GM12872 (cell line): Measurements from ENCODE around the gene ATP7A.

Experiments used
- TF ChIP-seq, protein P1 (sequence below): IDR thresholded peaks from 3 replicates; pipeline ENCODE4 v1.5.1; 2011; ENCODE audit warnings: low read depth, mild to moderate bottlenecking, low read length, moderate library complexity; ENCODE audit not compliant: insufficient read depth

ATP7A gene

DNA sequence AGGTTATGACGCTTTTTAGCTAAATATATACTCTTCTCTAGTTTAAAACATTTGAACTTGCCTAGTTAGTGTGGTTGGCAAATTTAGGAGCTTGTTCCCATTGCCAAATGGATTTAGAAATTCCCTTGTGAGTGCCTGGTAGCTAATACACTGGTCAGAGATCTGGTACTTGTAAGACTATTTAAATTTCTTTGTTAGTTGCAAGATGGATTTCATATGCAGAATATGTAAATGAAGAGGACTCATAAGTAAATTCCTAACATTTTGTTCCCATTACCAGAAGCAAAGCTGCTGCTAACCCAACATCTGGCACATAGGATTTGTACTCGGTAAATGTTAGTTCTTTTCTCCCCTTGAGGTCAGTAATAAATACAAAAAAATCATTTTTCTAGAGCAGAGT lies 137.6 kb downstream of the ATP7A start:
- TF ChIP-seq, protein P1, sequence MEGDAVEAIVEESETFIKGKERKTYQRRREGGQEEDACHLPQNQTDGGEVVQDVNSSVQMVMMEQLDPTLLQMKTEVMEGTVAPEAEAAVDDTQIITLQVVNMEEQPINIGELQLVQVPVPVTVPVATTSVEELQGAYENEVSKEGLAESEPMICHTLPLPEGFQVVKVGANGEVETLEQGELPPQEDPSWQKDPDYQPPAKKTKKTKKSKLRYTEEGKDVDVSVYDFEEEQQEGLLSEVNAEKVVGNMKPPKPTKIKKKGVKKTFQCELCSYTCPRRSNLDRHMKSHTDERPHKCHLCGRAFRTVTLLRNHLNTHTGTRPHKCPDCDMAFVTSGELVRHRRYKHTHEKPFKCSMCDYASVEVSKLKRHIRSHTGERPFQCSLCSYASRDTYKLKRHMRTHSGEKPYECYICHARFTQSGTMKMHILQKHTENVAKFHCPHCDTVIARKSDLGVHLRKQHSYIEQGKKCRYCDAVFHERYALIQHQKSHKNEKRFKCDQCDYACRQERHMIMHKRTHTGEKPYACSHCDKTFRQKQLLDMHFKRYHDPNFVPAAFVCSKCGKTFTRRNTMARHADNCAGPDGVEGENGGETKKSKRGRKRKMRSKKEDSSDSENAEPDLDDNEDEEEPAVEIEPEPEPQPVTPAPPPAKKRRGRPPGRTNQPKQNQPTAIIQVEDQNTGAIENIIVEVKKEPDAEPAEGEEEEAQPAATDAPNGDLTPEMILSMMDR: no peak

DNA sequence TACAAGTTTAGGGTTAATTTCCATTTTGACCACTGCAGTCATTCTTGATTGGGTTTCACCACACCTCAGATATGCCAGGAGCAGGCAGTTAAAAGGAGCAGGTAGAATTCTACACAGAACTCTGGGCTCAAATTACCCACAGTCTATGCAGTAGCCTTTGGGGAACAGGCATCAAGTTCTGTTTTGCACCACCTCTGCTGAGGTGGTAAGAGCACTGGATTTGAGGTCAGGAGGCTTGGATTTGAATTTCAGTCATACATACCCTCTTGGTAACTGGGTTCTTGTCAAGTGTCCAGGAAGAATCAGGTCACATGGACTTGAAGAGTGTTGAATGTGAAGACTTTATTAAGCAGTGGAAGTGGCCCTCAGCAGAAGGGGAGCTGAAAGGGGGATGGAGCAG lies 153.2 kb downstream of the ATP7A start:
- TF ChIP-seq, protein P1: no peak

DNA sequence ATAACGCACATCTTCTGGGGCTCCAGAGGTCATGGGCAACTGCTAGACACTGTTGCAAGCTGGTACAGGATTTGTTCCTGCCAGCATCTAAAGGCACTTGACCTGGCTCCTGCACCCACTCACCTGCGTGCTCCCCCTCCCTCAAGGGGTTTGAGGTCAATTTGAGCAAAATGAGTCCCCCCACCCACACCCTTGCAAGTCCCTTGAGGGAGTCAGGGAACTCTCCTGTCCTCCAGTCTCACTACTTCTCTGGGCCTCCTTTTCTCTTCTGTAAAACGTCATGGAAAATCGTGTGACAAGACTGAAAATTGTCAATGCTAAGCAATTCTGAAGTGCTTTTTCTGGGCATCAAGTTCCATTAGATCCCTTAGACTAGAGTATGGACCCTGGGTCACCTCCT lies 153.7 kb downstream of the ATP7A start:
- TF ChIP-seq, protein P1: no peak

DNA sequence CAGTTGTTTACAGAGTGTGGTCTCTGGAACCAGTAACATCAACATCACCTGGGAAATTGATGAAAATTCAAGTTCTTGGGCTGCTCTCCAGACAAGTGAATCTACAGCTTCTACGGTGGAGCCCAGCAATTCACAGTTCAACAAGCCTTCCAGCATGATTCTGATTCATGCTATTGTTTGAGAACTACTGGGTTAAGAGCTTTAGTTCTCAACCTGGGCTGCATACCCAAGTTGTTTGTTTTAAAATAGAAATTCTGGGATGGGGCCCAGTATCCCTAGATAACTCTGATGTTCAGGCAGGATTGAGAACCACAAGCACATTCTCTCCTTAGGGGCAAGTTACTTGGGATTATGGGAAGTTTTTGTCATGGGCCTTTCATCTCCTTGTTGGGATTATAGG lies 155.6 kb downstream of the ATP7A start:
- TF ChIP-seq, protein P1: no peak

DNA sequence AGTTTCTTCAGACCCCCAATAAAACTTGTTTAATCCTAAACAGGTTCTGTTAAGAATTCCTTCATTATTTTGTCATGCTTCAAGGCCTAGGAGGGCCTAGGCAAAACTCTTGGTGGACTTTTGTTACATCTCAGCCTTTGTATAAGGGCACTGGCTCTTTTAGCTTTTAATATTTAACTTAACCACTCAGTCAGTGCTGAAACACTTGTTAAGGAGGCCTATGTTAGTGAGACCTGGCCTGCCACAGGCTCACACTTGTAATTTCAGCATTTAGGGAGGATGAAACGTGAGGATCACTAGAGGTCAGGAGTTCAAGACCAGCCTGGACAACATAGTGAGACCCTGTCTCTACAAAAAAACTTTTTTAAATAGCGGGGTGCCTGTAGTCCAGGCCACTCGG lies 160.8 kb downstream of the ATP7A start:
- TF ChIP-seq, protein P1: no peak

DNA sequence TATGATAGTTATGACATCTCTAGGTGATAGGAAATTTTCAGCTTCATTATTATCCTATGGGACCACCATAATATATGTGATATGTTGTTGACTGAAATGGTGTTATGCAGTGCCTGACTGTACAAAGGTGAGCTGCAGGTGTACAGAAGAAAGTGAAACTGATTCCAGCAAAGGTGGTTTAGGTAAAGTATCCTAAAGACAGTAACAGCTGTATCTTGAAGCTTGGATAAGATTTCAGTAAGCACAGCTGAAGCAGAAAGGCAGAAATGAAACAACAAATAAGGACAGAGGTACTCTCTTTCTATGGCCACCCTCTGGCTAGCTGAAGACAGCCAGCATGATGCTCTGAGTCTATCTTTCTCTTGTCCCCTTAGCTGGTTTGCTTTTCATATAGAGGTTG lies 163.6 kb downstream of the ATP7A start:
- TF ChIP-seq, protein P1: no peak

DNA sequence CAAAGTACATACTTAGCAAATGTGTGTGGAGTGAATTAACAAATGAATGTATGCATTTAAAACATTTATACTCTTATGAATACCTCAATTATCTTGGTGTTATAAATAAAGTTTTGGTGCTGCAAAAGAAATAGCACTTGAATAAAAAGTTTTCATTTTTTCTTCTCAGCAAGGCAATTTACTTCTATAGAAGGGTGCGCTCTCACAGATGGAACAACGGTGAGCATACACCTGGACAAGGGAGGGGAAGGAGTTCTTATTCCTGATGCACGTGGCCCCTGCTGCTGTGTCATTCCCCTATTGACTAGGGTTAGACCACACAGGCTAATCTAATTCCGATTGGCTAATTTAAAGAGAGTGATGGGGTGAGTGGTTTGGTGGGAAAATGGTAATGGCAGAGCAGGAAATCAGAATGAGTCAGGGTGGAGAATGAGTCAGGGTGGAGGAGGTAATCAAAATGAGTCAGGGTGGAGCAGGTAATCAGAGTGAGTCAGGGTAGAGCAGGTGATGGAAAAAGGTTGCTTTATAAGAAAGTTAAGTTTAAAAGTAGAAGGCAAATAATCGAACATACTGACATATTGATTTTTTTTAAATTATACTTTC lies 165.4 kb downstream of the ATP7A start:
- TF ChIP-seq, protein P1: no peak
